ENCODE data around the gene PHPT1.

PHPT1 gene

DNA sequence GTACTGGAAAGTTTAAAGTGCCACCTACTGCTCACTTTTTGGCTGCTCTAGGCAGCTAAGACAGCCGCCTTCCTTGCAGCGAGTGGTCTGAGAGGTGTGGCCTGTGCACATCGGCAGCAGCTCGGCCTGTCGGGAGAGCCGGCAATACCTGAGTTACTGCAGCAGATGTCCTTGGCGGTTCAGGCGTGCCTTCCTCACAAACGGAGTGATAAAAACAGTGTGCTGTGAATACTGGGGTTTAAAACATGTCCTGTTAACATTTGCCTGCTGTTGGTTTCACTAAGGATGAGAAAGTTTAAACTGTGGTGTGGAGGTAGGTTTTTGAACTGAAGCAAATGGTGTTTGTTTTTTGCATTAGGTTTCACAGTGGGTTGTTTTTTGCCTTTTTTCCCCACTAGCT is 50.0 kb downstream of the PHPT1 start:
- H3K4me3 ChIP-seq (ENCODE audit: low read length): no peak overlapping the region
- TF ChIP-seq, protein P1, sequence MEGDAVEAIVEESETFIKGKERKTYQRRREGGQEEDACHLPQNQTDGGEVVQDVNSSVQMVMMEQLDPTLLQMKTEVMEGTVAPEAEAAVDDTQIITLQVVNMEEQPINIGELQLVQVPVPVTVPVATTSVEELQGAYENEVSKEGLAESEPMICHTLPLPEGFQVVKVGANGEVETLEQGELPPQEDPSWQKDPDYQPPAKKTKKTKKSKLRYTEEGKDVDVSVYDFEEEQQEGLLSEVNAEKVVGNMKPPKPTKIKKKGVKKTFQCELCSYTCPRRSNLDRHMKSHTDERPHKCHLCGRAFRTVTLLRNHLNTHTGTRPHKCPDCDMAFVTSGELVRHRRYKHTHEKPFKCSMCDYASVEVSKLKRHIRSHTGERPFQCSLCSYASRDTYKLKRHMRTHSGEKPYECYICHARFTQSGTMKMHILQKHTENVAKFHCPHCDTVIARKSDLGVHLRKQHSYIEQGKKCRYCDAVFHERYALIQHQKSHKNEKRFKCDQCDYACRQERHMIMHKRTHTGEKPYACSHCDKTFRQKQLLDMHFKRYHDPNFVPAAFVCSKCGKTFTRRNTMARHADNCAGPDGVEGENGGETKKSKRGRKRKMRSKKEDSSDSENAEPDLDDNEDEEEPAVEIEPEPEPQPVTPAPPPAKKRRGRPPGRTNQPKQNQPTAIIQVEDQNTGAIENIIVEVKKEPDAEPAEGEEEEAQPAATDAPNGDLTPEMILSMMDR (conservative IDR thresholded peaks at IDR 0.05; ENCODE audit: low read depth, low read length): no peak
- DNase-seq (ENCODE audit: low read depth): no peak

- DNase-seq (ENCODE audit: low read depth): no peak
- TF ChIP-seq, protein P1 (conservative IDR thresholded peaks at IDR 0.05; ENCODE audit: low read depth, low read length): no peak
- H3K4me3 ChIP-seq (ENCODE audit: low read length): no peak overlapping the region
These were observed 51.3 kb downstream of the PHPT1 start for GRCh38 chr9:136900556-136900955.
